HG03378 (cell line): ENCODE measurements around the gene ANLN.
"Not testable (repeated sequence)": the region's sequence is repeated elsewhere in the genome, so short reads cannot be mapped to it uniquely, and the experiment has no call there.

Experiments used
- ATAC-seq: cut with Tn5 transposase; IDR thresholded peaks from one replicate; pipeline ENCODE4 v1.9.1; 2021; ENCODE audit warnings: mild to moderate bottlenecking, moderate library complexity; ENCODE audit not compliant: unreplicated experiment

ANLN gene

GRCh38 chr7:36389371-36390198, at the start of gene ANLN:
ANLN (plus strand) TSS chr7:36389862; CDS start chr7:36390027, 165 bp downstream.
- ATAC-seq: peak; percentile 52

DNA sequence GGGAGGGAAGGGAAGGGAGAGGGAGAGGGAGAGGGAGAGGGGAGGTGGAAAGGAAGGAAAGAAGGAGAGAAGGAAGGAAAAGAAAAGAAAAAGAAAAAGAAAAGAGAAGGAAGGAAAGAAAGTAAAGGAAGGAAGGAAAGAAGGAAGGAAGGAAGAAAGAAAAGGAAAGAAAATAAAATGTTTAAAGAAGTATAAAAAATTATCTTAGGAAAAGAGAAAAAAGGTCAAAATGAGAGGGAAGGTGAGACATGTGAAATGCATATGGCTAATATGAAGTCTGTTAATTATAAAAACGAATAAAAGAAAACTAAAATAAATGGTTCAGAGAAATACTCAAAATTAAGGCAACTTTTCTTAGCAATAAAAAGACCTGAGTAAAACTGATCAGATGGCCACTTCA, 46.1 kb upstream of the ANLN start:
- no peak for ATAC-seq

DNA sequence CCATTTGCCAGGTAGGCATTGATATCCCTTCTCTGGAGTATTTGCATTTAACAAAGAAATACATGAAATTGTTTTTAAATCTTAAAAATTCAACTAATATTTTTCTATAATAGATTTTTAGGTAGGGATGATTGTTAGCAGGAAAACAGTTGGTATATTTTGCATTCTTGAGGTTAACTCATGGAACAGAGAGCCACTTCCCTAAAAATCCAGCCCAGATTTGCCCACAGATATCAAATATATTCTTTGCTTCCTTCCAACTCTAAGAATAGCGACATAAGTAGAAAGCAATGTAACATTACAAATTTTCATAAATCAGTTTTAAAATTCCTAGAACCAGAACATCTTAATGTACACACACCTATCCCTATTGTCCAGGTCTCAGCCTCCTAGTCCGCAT, 45.0 kb upstream of the ANLN start:
- ATAC-seq: no peak

DNA sequence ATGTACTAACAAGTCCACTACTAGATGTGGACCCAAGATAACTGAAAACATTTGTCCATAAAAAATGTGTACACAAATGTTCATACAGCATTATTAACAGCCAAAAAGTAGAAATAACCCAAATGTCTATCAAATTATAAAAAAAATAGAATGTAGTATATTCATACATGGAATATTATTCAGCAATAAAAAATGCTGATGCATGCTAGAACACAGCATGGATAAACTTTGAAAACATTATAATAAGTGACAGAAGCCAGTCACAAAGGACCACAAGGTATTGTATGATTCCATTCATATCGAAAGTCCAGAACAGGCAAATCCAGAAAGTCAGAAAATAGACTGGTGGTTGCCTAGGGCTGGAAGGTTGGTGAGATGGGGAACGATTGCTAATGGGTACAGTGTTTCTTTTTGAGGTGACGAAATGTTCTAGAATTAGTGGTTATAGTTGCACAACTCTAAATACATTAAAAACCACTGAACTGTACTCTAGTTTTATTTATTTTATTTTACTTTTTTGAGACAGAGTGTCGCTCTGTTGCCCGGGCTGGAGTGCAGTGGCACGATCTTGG, 43.3 kb upstream of the ANLN start:
- no peak for ATAC-seq

DNA sequence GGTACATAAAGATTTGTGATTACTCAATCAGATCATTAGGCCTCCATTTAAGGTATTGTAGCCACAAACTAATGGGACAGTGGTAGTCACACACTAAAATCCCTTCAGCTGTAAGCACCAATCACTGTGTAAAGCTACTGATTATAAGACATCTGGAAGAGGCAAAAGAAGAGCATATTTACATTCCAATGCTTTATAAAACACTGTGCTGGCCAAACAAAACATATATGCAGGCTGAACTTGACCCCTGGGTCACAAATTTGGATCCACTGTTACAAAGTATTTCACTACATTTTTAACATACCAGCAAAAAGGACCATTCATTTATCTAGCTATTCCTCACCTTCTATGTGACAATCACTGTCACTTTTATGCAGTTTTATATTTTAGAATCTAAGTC, 41.4 kb upstream of the ANLN start:
- no peak for ATAC-seq

- no peak for ATAC-seq
Observed at GRCh38 chr7:36348771-36349170, 40.9 kb upstream of the ANLN start.

- ATAC-seq: no peak
Observed at GRCh38 chr7:36349626-36350025, 40.0 kb upstream of the ANLN start.

GRCh38 chr7:36355490-36355889, 34.2 kb upstream of the ANLN start:
- no peak for ATAC-seq

DNA sequence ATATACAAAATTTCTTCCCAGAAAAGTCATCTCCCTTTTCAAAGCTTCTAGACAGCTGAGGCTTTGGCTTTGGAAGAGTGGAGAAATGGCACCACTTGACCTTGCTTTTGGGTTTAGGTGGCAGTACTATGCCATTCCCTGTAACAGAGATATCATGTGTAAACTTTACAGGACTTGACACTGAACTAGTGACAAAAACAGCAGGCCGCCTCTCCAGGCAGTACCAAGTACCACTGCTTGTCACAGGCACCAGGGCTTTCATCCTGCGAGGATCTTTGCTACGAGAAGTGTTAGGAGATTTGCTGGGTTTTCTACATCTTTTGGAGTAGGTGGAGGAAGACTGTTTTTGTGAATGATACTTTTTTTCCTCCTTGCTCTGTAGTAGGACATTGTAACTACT, 32.6 kb upstream of the ANLN start:
- no peak for ATAC-seq

GRCh38 chr7:36358589-36358988, 31.1 kb upstream of the ANLN start:
- no peak for ATAC-seq

DNA sequence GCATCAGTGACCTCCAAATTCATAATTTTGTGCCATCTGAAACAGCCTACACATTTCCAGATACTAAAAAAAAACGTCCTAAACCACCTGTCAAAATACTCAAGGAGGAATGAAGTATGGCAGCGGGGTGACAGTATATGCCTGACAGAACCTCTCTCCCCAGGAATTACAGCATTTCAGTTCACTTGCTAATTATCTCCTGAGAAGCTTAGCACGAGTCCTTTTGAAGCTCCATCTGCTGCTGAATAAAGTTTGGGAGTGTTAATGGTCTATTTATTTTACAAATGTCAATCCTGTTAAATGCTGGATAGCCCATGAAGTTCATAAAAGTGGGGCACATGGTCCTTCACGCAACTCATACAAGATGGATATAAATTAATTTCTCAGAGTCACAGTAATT, 29.4 kb upstream of the ANLN start:
- no peak for ATAC-seq

- ATAC-seq: no peak
Observed at GRCh38 chr7:36361227-36361626, 28.4 kb upstream of the ANLN start.

DNA sequence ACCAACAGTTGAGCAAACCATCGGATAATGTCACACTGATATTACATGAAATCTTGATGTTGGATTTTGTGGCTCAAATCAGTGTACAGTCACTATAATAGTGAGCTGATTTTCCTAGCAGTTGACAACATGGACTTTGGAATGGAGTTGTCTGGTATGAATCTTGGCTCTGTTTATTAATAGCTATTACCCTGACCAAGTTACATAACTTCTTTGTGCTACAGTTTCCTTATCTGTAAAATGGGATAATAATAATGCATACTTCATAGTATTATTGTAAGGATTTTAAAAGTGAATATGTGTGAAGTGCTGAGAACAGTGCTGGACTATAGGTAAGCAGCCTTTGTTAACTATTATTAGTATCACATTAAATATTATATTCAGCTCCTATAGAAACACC, 26.1 kb upstream of the ANLN start:
- no peak for ATAC-seq

DNA sequence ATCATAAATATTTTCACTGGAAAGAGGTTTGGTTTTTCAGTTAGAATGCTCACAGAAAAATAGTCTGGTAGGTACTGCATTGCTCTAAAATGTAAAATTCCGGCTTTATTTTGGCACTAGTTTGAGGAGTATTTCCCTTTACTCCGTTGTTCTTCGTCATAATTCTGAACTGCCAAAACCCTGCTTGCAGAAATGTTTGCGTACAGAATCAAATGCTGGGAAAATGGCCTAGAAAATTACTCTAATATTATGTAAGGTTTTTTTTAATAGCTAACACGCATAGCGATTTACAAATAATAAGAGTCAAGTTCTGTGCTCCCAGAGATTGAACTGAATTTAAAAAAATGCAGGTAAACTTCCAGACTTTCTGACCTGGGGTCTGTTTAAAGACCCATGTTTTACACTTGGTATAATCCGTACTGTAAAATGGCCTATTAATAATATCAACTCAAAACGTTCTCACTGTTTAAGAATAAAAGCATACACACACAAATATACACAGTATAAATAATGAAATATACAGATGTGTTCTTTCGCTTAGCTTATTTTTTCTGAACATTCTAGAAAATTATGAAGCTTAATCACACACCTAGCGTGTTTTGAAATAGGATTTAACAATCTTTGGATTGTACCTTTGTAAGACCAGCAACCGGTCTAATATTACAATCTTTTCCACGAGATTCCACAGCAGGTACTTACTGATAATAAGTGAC, 23.5 kb upstream of the ANLN start:
- ATAC-seq: no peak

DNA sequence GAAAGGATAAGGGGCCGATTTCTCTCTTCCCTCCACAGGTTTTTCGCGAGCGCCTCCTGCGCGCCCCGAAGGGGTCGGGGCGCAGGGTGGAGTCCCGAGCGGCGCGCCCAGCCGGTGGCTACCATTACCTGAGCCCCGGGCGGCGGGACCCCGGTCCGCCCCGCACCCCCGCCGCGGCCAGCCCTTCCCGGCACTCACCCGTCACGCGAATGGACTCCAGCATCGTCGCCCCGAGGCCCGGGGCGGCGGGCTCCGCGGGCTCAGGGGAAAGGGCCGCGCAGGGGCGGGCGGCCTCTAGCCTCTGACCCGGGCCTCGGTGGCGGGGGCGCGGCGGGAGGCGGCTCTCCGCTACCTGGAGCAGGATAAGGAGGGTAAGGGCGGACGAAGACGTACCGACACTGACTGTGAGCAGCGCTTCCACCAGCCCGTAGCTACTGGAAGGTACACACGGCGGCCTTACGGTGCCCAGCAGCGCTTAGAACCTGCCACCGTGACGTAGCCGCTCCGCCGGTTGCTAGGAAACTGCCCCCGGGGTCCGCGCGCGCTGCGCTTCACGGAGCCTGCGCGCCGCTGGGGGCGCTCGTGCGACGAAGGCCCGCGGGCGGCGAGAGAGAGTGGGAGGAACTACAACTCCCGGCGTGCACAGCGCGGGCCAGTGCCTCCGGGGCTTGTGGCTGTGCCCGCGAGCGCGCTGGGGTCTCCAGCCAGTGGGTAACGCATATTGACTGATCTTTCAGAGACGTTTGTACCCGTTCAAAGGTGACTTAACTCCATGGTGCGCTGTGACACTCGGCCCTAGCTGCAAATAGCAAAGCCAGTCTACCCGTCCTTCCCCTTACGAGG, 22.7 kb upstream of the ANLN start:
- peak; percentile 93 for ATAC-seq

- no peak for ATAC-seq
Observed at GRCh38 chr7:36367561-36368077, 22.0 kb upstream of the ANLN start.

- ATAC-seq: no peak
Observed at GRCh38 chr7:36368496-36368895, 21.2 kb upstream of the ANLN start.

DNA sequence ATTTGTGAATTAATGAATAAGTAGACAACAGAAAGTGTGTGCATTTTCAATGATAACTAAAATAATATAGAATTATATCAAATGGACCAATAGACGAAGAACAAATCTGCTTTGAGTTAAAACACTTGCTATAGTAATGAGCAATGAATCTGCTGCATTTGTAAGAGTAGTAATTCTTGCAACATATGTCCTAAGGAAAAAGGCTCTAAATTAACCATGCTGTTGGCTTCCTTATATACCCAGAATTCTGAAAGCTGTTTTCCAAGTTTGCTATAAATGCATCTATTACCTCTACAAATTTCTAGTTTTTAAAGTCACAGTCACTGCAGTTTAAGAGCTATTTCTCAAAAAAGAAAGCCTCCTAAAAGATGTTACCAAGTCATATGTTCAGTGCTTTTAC, 20.5 kb upstream of the ANLN start:
- no peak for ATAC-seq

- ATAC-seq: no peak
Observed at GRCh38 chr7:36370046-36370445, 19.6 kb upstream of the ANLN start.

- no peak for ATAC-seq
Observed at GRCh38 chr7:36372156-36372555, 17.5 kb upstream of the ANLN start.

DNA sequence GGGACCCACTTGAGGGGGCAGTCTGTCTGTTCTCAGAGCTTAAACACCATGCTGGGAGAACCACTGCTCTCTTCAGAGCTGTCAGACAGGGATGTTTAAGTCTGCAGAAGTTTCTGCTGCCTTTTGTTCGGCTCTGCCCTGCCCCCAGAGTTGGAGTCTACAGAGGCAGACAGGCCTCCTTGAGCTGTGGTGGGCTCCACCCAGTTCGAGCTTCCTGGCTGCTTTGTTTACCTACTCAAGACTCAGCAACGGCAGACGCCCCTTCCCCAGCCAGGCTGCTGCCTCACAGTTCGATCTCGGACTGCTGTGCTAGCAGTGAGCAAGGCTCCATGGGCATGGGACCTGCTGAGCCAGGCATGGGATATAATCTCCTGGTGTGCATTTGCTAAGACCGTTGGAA, 11.1 kb upstream of the ANLN start:
- not testable (repeated sequence) for ATAC-seq
